Neuronal stem cell (in vitro differentiated cells): Measurements from ENCODE around the gene SLITRK1.

Experiments used
- DNase-seq: peaks from one replicate; pipeline ENCODE4 v3.0.0-alpha.2; 2013; ENCODE audit warnings: low spot score
- H2AFZ ChIP-seq: one replicate; pipeline ENCODE4 v1.6.1; 2013; ENCODE audit warnings: mild to moderate bottlenecking, low read length, inconsistent platforms
- H2AK5ac ChIP-seq: 2 replicates; pipeline ENCODE4 v1.6.1; 2013; ENCODE audit warnings: low read depth, mild to moderate bottlenecking, inconsistent platforms, low read length, moderate library complexity, mixed read lengths
- H2BK120ac ChIP-seq: 2 replicates; pipeline ENCODE4 v1.6.1; 2013; ENCODE audit warnings: low read depth, mild to moderate bottlenecking, inconsistent platforms, low read length, moderate library complexity, mixed read lengths
- H2BK12ac ChIP-seq: one replicate; pipeline ENCODE4 v1.6.1; 2013; ENCODE audit warnings: low read length, inconsistent platforms
- H2BK15ac ChIP-seq: 2 replicates; pipeline ENCODE4 v1.6.1; 2013; ENCODE audit warnings: mild to moderate bottlenecking, low read length, inconsistent platforms, mixed read lengths
- H2BK5ac ChIP-seq: one replicate; pipeline ENCODE4 v1.6.1; 2013; ENCODE audit warnings: inconsistent platforms, mild to moderate bottlenecking, low read length, moderate library complexity
- H3K14ac ChIP-seq: one replicate; pipeline ENCODE4 v1.6.1; 2013; ENCODE audit warnings: low read length, inconsistent platforms
- H3K18ac ChIP-seq: 2 replicates; pipeline ENCODE4 v1.6.1; 2013; ENCODE audit warnings: low read length, inconsistent platforms
- H3K23ac ChIP-seq: 2 replicates; pipeline ENCODE4 v1.6.1; 2013; ENCODE audit warnings: low read depth, mild to moderate bottlenecking, mixed read lengths, low read length, inconsistent platforms; ENCODE audit not compliant: poor library complexity
- H3K27ac ChIP-seq: replicated peaks from 3 replicates; pipeline ENCODE4 v1.5.1; 2013; ENCODE audit warnings: low read length, inconsistent platforms
- H3K27me3 ChIP-seq, 3 experiments: 2 replicates each; pipeline ENCODE4 v1.6.1; 2013; ENCODE audit warnings: low read length in 3 of 3, mild to moderate bottlenecking in 2 of 3, inconsistent platforms in 1 of 3, low read depth in 1 of 3, mixed read lengths in 1 of 3, moderate library complexity in 1 of 3; ENCODE audit not compliant: control insufficient read depth in 3 of 3, insufficient read depth in 3 of 3
- H3K36me3 ChIP-seq, 2 donors: replicated peaks in 1 of 2; 2 replicates each; pipeline ENCODE4 v1.6.1; 2013; ENCODE audit warnings: low read length in 2 of 2; ENCODE audit not compliant: control insufficient read depth in 2 of 2, insufficient read depth in 2 of 2
- H3K4ac ChIP-seq: 2 replicates; pipeline ENCODE4 v1.6.1; 2013; ENCODE audit warnings: inconsistent platforms, mild to moderate bottlenecking, low read length, moderate library complexity
- H3K4me1 ChIP-seq, 2 donors: 1 replicate in 1 of 2; 2 replicates in 1 of 2; pipeline ENCODE4 v1.6.1; 2013; ENCODE audit warnings: low read length in 2 of 2, low read depth in 1 of 2; ENCODE audit not compliant: control insufficient read depth in 2 of 2, insufficient read depth in 1 of 2
- H3K4me2 ChIP-seq: one replicate; pipeline ENCODE4 v1.6.1; 2013; ENCODE audit warnings: mild to moderate bottlenecking, low read length, inconsistent platforms; ENCODE audit not compliant: insufficient read depth, poor library complexity, severe bottlenecking
- H3K4me3 ChIP-seq, 2 donors: 2 replicates each; pipeline ENCODE4 v1.5.1; 2013; ENCODE audit warnings: low read length in 2 of 2, mild to moderate bottlenecking in 2 of 2, inconsistent platforms in 1 of 2, moderate library complexity in 1 of 2
- H3K79me1 ChIP-seq: one replicate; pipeline ENCODE4 v1.6.1; 2013; ENCODE audit warnings: low read depth, mild to moderate bottlenecking, inconsistent platforms, low read length, moderate library complexity
- H3K9ac ChIP-seq: one replicate; pipeline ENCODE4 v1.6.1; 2013; ENCODE audit warnings: mild to moderate bottlenecking, low read depth, low read length, inconsistent platforms; ENCODE audit not compliant: poor library complexity
- H3K9me3 ChIP-seq, 2 donors: replicated peaks in 1 of 2; 2 replicates each; pipeline versions ENCODE3 to v1.6.1; 2013; ENCODE audit warnings: low read length in 2 of 2, mild to moderate bottlenecking in 2 of 2, inconsistent platforms in 1 of 2, low read depth in 1 of 2, mixed read lengths in 1 of 2, moderate library complexity in 1 of 2; ENCODE audit not compliant: control insufficient read depth in 2 of 2, insufficient read depth in 1 of 2
- H4K8ac ChIP-seq: one replicate; pipeline ENCODE4 v1.6.1; 2013; ENCODE audit warnings: low read depth, mild to moderate bottlenecking, inconsistent platforms, low read length, moderate library complexity
- H4K91ac ChIP-seq: one replicate; pipeline ENCODE4 v1.6.1; 2013; ENCODE audit warnings: low read length, low read depth, mild to moderate bottlenecking, inconsistent platforms; ENCODE audit not compliant: poor library complexity
- WGBS, 2 donors: extraction: QIAGEN DNeasy Blood & Tissue Kit; methylation state at CpG; one replicate each; pipeline ENCODE4 v1.1.7; 2013; ENCODE audit warnings: missing lambda C conversion rate in 2 of 2, mixed read lengths in 1 of 2; ENCODE audit not compliant: insufficient read length in 2 of 2, insufficient replicate concordance in 1 of 2; ENCODE audit errors: extremely low coverage in 2 of 2; 5-methylcytosine and 5-hydroxymethylcytosine counted together

SLITRK1 gene

GRCh38 chr13:83890358-83890757 lies 8.1 kb upstream of the SLITRK1 start:
- no peaks in the 10 kb centered on the region for H3K4me1 ChIP-seq
- H3K4ac ChIP-seq: no peak overlapping the region
- no peak overlapping the region for H2AK5ac ChIP-seq
- H2BK5ac ChIP-seq: no peak overlapping the region
- H3K79me1 ChIP-seq: no peaks in the 10 kb centered on the region
- H3K27ac ChIP-seq: no peak overlapping the region
- no peak overlapping the region for H3K9ac ChIP-seq
- no peak overlapping the region for H2AFZ ChIP-seq
- no peak overlapping the region for H4K8ac ChIP-seq
- DNase-seq: no peak
- peaks cover 0 to 3% of the 10 kb centered on the region in 2 donors for H3K9me3 ChIP-seq
- H3K4me3 ChIP-seq: no peak overlapping the region
- no peak overlapping the region for H2BK15ac ChIP-seq
- no peaks in the 10 kb centered on the region for H3K36me3 ChIP-seq
- no peak overlapping the region for H3K4me2 ChIP-seq
- H2BK120ac ChIP-seq: no peak overlapping the region
- no peaks in the 10 kb centered on the region for H3K27me3 ChIP-seq
- no peak overlapping the region for H3K23ac ChIP-seq
- H3K14ac ChIP-seq: no peak overlapping the region
- H4K91ac ChIP-seq: no peak overlapping the region
- WGBS, 2 donors: no CpG with 5 or more reads among the region's 3 CpGs
- H3K18ac ChIP-seq: no peak overlapping the region
- no peak overlapping the region for H2BK12ac ChIP-seq

DNA sequence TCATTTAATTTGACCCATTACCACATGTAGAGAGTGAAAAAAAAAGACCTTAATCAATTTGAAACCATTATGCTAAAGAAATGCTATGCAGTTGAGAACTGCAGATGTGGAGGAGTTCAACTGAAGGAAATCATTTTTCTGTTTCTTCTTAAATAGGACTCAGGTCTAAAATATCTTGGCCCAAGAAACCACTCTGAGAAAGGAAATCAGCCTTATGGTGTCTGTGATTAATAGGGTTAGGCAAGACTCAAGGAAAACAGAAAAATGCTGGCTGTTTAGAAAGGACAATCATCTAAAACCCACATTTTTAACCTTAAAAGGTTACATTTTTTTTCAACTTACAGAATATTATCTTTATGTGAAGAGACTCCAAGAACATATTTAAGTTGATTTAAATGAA lies 1.9 kb upstream of the SLITRK1 start:
- Histone ChIP-seq H3K18ac (no peak overlapping the region), H2BK120ac (no peak overlapping the region), H3K4me2 (no peak overlapping the region), H2BK15ac (no peak overlapping the region), H2BK12ac (no peak overlapping the region), H3K4ac (no peak overlapping the region), H2AFZ (peak overlapping the region; percentile 85), H3K27me3 (peaks cover 0 to 20% (median 0%) of the 10 kb centered on the region in 3 experiments), H3K4me3 (no peak overlapping the region), H3K27ac (no peak overlapping the region), H3K9ac (no peak overlapping the region), H2AK5ac (no peak overlapping the region), H2BK5ac (no peak overlapping the region), H3K14ac (no peak overlapping the region), H3K23ac (no peak overlapping the region), H4K8ac (no peak overlapping the region), H3K79me1 (no peaks in the 10 kb centered on the region), H3K36me3 (no peaks in the 10 kb centered on the region), H3K4me1 (peaks cover 0 to 1% of the 10 kb centered on the region in 2 donors), H4K91ac (no peak overlapping the region), H3K9me3 (peaks cover 0 to 16% of the 10 kb centered on the region in 2 donors)
- no peak for DNase-seq

DNA sequence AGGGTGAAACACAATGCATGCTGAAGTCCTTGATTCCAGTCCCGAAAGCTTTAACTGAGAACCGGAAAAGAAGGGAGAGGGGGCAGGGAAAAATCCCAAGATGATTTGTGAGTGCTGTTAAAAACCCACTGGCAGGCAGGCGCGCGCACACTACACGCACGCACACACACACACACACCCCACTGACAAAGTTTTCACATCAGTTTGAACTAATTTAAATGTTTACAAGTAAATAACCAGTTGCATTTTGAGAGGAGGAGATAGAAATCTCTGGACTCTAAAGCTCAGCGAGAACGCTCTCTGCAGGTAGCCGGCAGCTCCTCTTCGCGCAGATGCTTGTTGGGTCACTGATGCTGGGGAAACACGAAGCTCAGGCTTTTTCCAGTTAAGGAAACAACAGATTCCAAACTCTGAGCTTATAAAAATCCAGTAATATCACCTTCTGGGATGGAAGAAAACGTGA lies 818 bp upstream of the SLITRK1 start:
- Histone ChIP-seq H3K4me2 (peak overlapping the region; percentile 71), H3K79me1 (no peaks in the 10 kb centered on the region), H3K27ac (no peak overlapping the region), H2BK5ac (no peak overlapping the region), H3K9me3 (peaks cover 0 to 20% of the 10 kb centered on the region in 2 donors), H3K9ac (no peak overlapping the region), H3K4ac (no peak overlapping the region), H2AK5ac (no peak overlapping the region), H2BK12ac (no peak overlapping the region), H3K4me3 (peak overlapping the region; percentile 61 to 70), H3K36me3 (no peaks in the 10 kb centered on the region), H4K8ac (no peak overlapping the region), H3K27me3 (peaks cover 0 to 20% (median 0%) of the 10 kb centered on the region in 3 experiments), H2BK120ac (no peak overlapping the region), H3K14ac (no peak overlapping the region), H3K18ac (peak overlapping the region; percentile 72), H2BK15ac (no peak overlapping the region), H2AFZ (peak overlapping the region; percentile 85), H3K23ac (no peak overlapping the region), H4K91ac (no peak overlapping the region), H3K4me1 (peaks cover 0 to 1% of the 10 kb centered on the region in 2 donors)
- no CpG with 5 or more reads among the region's 14 CpGs for WGBS, 2 donors
- DNase-seq: no peak

DNA sequence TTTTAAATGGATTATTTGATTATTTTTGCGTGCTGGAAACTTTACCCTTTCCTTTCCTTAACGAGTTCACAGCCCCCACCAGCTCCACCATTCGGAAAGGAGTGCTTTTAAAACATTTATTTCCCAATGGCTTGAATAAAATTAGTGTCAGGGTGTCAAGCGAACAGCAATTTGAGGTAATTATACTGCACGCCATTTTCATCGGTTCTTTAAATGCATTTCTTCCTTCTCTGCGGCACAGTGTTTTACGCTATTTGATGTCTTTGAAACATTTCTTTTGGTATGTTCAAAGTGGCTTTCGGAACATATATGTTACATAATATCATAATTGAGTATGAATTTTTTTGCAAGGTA lies 309 bp upstream of the SLITRK1 start:
- H3K9ac ChIP-seq: no peak overlapping the region
- H2BK5ac ChIP-seq: no peak overlapping the region
- H3K4me1 ChIP-seq: peaks cover 0 to 1% of the 10 kb centered on the region in 2 donors
- H2BK120ac ChIP-seq: no peak overlapping the region
- no peak for DNase-seq
- H3K9me3 ChIP-seq: peaks cover 0 to 20% of the 10 kb centered on the region in 2 donors
- no peak overlapping the region for H2BK12ac ChIP-seq
- peak overlapping the region; percentile 85 for H2AFZ ChIP-seq
- H3K18ac ChIP-seq: no peak overlapping the region
- no peaks in the 10 kb centered on the region for H3K79me1 ChIP-seq
- H3K4me2 ChIP-seq: peak overlapping the region; percentile 62
- no peak overlapping the region for H4K91ac ChIP-seq
- no peak overlapping the region for H4K8ac ChIP-seq
- H3K27ac ChIP-seq: peak overlapping the region; percentile 57
- peak overlapping the region; percentile 61 to 69 for H3K4me3 ChIP-seq
- H3K4ac ChIP-seq: no peak overlapping the region
- H2AK5ac ChIP-seq: no peak overlapping the region
- H3K27me3 ChIP-seq: peaks cover 0 to 20% (median 0%) of the 10 kb centered on the region in 3 experiments
- H3K23ac ChIP-seq: no peak overlapping the region
- no peaks in the 10 kb centered on the region for H3K36me3 ChIP-seq
- no CpG with 5 or more reads among the region's 9 CpGs for WGBS, 2 donors
- H2BK15ac ChIP-seq: no peak overlapping the region
- H3K14ac ChIP-seq: no peak overlapping the region
